H1 (cell line): Measurements from ENCODE around the gene AVL9. TPM values are rescaled to one million over a fixed set of nuclear protein-coding genes. Genes with fewer than 3 reads are reported as not detected.

ENCODE experiments used
- CTCF ChIA-PET: fragments of 300-600 bp; sonication (Branson Sonifier 250); formaldehyde crosslinking; loops from one replicate; lab custom pipeline; 2021; ENCODE audit not compliant: partially characterized antibody; lab: Charles Lee
- POLR2A ChIA-PET: fragments of 300-600 bp; sonication (Branson Sonifier 250); formaldehyde crosslinking; loops from one replicate; lab custom pipeline; 2021; ENCODE audit warnings: inconsistent platforms; ENCODE audit not compliant: partially characterized antibody; lab: Charles Lee
- DNase-seq, 2 experiments: peaks; one replicate each; pipeline versions ENCODE4 v3.0.0 to v3.0.0-alpha.2; 2010 to 2022; ENCODE audit warnings: low spot score in 2 of 2, low read depth in 1 of 2, mixed read lengths in 1 of 2
- FAIRE-seq: peaks from 2 replicates; lab custom pipeline; 2011; peaks lifted over from hg19 to GRCh38; lab: Jason Lieb, UNC
- H2AFZ ChIP-seq: 2 replicates; pipeline ENCODE4 v1.8.1; 2012; ENCODE audit warnings: low read length, inconsistent platforms
- H2AK5ac ChIP-seq: 2 replicates; pipeline ENCODE4 v1.6.1; 2013; ENCODE audit warnings: low read depth, low read length
- H2BK120ac ChIP-seq: replicated peaks from 2 replicates; pipeline ENCODE3; 2013; ENCODE audit warnings: low read depth, low read length, inconsistent platforms
- H2BK12ac ChIP-seq: 2 replicates; pipeline ENCODE4 v1.6.1; 2013; ENCODE audit warnings: low read depth, low read length
- H2BK15ac ChIP-seq: 2 replicates; pipeline ENCODE4 v1.6.1; 2013; ENCODE audit warnings: low read length
- H2BK20ac ChIP-seq: 2 replicates; pipeline ENCODE4 v1.6.1; 2013; ENCODE audit warnings: low read length
- H2BK5ac ChIP-seq: 2 replicates; pipeline ENCODE4 v1.6.1; 2013; ENCODE audit warnings: low read depth, low read length
- H3K14ac ChIP-seq: 2 replicates; pipeline ENCODE4 v1.6.1; 2013; ENCODE audit warnings: inconsistent platforms; ENCODE audit not compliant: insufficient read length
- H3K18ac ChIP-seq: 2 replicates; pipeline ENCODE4 v1.6.1; 2013; ENCODE audit warnings: low read length; ENCODE audit errors: extremely low read depth
- H3K23ac ChIP-seq: 2 replicates; pipeline ENCODE4 v1.6.1; 2013; ENCODE audit warnings: inconsistent platforms; ENCODE audit not compliant: insufficient read length
- H3K23me2 ChIP-seq: 2 replicates; pipeline ENCODE4 v1.6.1; 2013; ENCODE audit warnings: low read depth, low read length
- H3K27ac ChIP-seq: 2 replicates; pipeline ENCODE4 v1.6.1; 2011; ENCODE audit warnings: low read depth, low read length, inconsistent platforms
- H3K27me3 ChIP-seq, 4 experiments: replicated peaks in 1 of 4; 1 replicate in 1 of 4; 2 replicates in 3 of 4; pipeline versions ENCODE4 v1.6.1 to v1.8.1; 2011 to 2013; ENCODE audit warnings: low read length in 3 of 4, mild to moderate bottlenecking in 3 of 4, inconsistent platforms in 2 of 4, mixed read lengths in 2 of 4, moderate library complexity in 1 of 4; ENCODE audit not compliant: control insufficient read depth in 3 of 4, insufficient read depth in 3 of 4; ENCODE audit errors: extremely low read depth in 1 of 4
- H3K36me3 ChIP-seq, 4 experiments: 2 replicates each; pipeline versions ENCODE4 v1.6.1 to v1.8.1; 2011 to 2013; ENCODE audit warnings: mild to moderate bottlenecking in 4 of 4, low read length in 3 of 4, moderate library complexity in 2 of 4, control low read depth in 1 of 4, inconsistent platforms in 1 of 4; ENCODE audit not compliant: insufficient read depth in 4 of 4, control insufficient read depth in 2 of 4
- H3K4ac ChIP-seq: replicated peaks from 2 replicates; pipeline ENCODE3; 2013; ENCODE audit warnings: low read length, low read depth, mixed read lengths, inconsistent platforms; ENCODE audit not compliant: insufficient read length
- H3K4me1 ChIP-seq, 4 experiments: replicated peaks in 1 of 4; 1 replicate in 1 of 4; 2 replicates in 3 of 4; pipeline versions ENCODE4 v1.6.1 to v1.8.1; 2011 to 2013; ENCODE audit warnings: low read length in 3 of 4, inconsistent platforms in 2 of 4, mixed read lengths in 1 of 4; ENCODE audit not compliant: insufficient read depth in 4 of 4, control insufficient read depth in 3 of 4
- H3K4me2 ChIP-seq, 2 experiments: 2 replicates each; pipeline versions ENCODE4 v1.6.1 to v1.8.1; 2011 to 2013; ENCODE audit warnings: low read depth in 2 of 2, low read length in 2 of 2, control low read depth in 1 of 2, inconsistent platforms in 1 of 2, mild to moderate bottlenecking in 1 of 2; ENCODE audit not compliant: insufficient read depth in 1 of 2
- H3K4me3 ChIP-seq, 4 experiments: fragments of 200-600, 300-600 bp in 1 of 4; sonication (generic), shearing (Covaris generic), sonication (Bioruptor Twin) in 1 of 4; 2 replicates each; pipeline versions ENCODE4 v1.5.1 to v1.8.1; 2011 to 2016; ENCODE audit warnings: low read length in 4 of 4, low read depth in 3 of 4, control low read depth in 2 of 4, inconsistent platforms in 2 of 4, mild to moderate bottlenecking in 2 of 4, mixed read lengths in 1 of 4, moderate library complexity in 1 of 4; ENCODE audit not compliant: insufficient read depth in 2 of 4; ENCODE audit errors: extremely low read depth in 1 of 4
- H3K56ac ChIP-seq: replicated peaks from 2 replicates; pipeline ENCODE3; 2013; ENCODE audit warnings: low read depth, mild to moderate bottlenecking, mixed read lengths, low read length, inconsistent platforms; ENCODE audit not compliant: insufficient read length
- H3K79me1 ChIP-seq: 2 replicates; pipeline ENCODE4 v1.6.1; 2013; ENCODE audit warnings: low read depth, low read length, control low read depth
- H3K79me2 ChIP-seq, 2 experiments: 2 replicates each; pipeline versions ENCODE4 v1.6.1 to v1.8.1; 2012 to 2013; ENCODE audit warnings: low read length in 2 of 2, mild to moderate bottlenecking in 2 of 2, inconsistent platforms in 1 of 2; ENCODE audit not compliant: insufficient read depth in 2 of 2, control insufficient read depth in 1 of 2
- H3K9ac ChIP-seq, 4 experiments: replicated peaks in 1 of 4; 1 replicate in 1 of 4; 2 replicates in 3 of 4; pipeline versions ENCODE4 v1.6.1 to v1.8.1; 2011 to 2013; ENCODE audit warnings: low read depth in 3 of 4, low read length in 3 of 4, control low read depth in 2 of 4, mild to moderate bottlenecking in 2 of 4, moderate library complexity in 2 of 4, inconsistent platforms in 1 of 4; ENCODE audit errors: extremely low read depth in 1 of 4
- H3K9me3 ChIP-seq, 2 experiments: 2 replicates each; pipeline versions ENCODE4 v1.6.1 to v1.8.1; 2012 to 2013; ENCODE audit warnings: mild to moderate bottlenecking in 2 of 2, moderate library complexity in 2 of 2, control low read depth in 1 of 2, inconsistent platforms in 1 of 2, low read depth in 1 of 2, low read length in 1 of 2, mixed read lengths in 1 of 2; ENCODE audit not compliant: insufficient read depth in 2 of 2
- H4K20me1 ChIP-seq, 2 experiments: replicated peaks in 1 of 2; 2 replicates each; pipeline versions ENCODE3 to v1.8.1; 2011 to 2013; ENCODE audit warnings: inconsistent platforms in 2 of 2, low read length in 2 of 2, mild to moderate bottlenecking in 1 of 2; ENCODE audit not compliant: insufficient read depth in 2 of 2, control insufficient read depth in 1 of 2
- H4K5ac ChIP-seq: 2 replicates; pipeline ENCODE4 v1.6.1; 2013; ENCODE audit warnings: low read length, low read depth, mixed read lengths, inconsistent platforms; ENCODE audit not compliant: insufficient read length
- H4K8ac ChIP-seq: 2 replicates; pipeline ENCODE4 v1.8.0; 2013; ENCODE audit warnings: mild to moderate bottlenecking, moderate library complexity, low read length, inconsistent platforms; ENCODE audit not compliant: insufficient read depth; ENCODE audit errors: extremely low read depth
- H4K91ac ChIP-seq: replicated peaks from 2 replicates; pipeline ENCODE3; 2013; ENCODE audit warnings: low read length, mixed read lengths, inconsistent platforms; ENCODE audit not compliant: insufficient read length
- GTF2F1 ChIP-seq: IDR thresholded peaks from 2 replicates; pipeline ENCODE4 v1.6.1; 2012; ENCODE audit warnings: low read depth, low read length, improper control_type of control experiment, borderline replicate concordance
- WGBS, 2 experiments: shearing (Covaris generic) in 1 of 2; methylation state at CpG; one replicate each; pipeline versions ENCODE4 v1.1.6 to v1.1.7; 2013 to 2015; ENCODE audit warnings: low lambda C conversion rate in 2 of 2, mixed read lengths in 2 of 2, inconsistent platforms in 1 of 2, low coverage in 1 of 2, missing lambda C conversion rate in 1 of 2; ENCODE audit not compliant: insufficient replicate concordance in 2 of 2, insufficient coverage in 1 of 2, insufficient read length in 1 of 2; ENCODE audit errors: extremely low coverage in 1 of 2, missing lambda C conversion rate in 1 of 2; 5-methylcytosine and 5-hydroxymethylcytosine counted together
- polyA plus RNA-seq, 7 experiments: library from polyadenylated mRNA; depleted of rRNA in 3 of 7; stranded (reverse) in 5 of 7; unstranded in 2 of 7; fragments of >200 nt in 5 of 7; fragments of 200-250 nt in 2 of 7; gene quantifications; 1 replicate in 5 of 7; 2 replicates in 1 of 7; 4 replicates in 1 of 7; pipeline versions ENCODE4 v1.2.1 to v1.2.3, GENCODE V29; 2011 to 2013; ENCODE audit warnings: missing spikeins in 2 of 7, mixed read lengths in 2 of 7
- total RNA-seq: library from RNA; stranded (reverse); fragmentation: NEBNext Ultra II Directional; extraction: Animal tissue kit (Norgen Biotek cat#: 25700); gene quantifications from 2 replicates; pipeline ENCODE4 v1.2.1, GENCODE V29; 2021

AVL9 gene
- total and polyA plus RNA-seq, 2 of the 8 experiments (the other 6 are each of a cell fraction or from before 2014, with no cell fraction given) = 15.5 to 42.1 TPM

DNA sequence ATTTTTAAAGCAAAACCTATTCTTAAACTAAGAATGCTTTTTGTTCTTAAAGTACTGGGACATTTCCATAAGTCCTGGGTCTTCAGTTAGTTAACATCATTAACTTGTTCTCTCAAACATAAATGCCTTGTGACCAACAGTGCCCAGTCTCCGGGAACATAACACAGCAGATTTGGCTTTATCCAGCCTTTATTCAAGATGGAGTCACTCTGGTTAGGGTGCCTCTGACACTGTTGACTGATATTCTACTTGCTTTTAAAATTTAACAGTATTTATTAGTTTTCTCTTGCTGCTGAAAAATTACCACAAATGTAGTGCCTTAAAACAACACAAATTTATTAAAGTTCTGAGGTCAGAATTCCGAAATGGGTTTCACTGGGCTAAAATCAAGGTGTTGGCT lies 44.1 kb downstream of the AVL9 start:
- no peak overlapping the region for H3K27ac ChIP-seq
- no peak overlapping the region for H3K4ac ChIP-seq
- no peak overlapping the region for H3K18ac ChIP-seq
- ChIA-PET POLR2A (no interaction called here), CTCF (no interaction called here)
- H2BK5ac ChIP-seq = no peak overlapping the region
- no peak overlapping the region for H2BK15ac ChIP-seq
- no peak overlapping the region for H3K14ac ChIP-seq
- H3K4me2 ChIP-seq = no peak overlapping the region
- H2AFZ ChIP-seq = no peak overlapping the region
- DNase-seq (no peak), FAIRE-seq (no peak)
- peaks cover 3 to 6% of the 10 kb centered on the region in 2 experiments for H4K20me1 ChIP-seq
- H3K79me2 ChIP-seq = peaks cover 0 to 48% of the 10 kb centered on the region in 2 experiments; a peak in 2 of 4 replicates
- H3K79me1 ChIP-seq = no peaks in the 10 kb centered on the region; the same call in 1 of the 2 replicates
- no peaks in the 10 kb centered on the region for H3K27me3 ChIP-seq
- H3K4me3 ChIP-seq = no peak overlapping the region
- no peak overlapping the region for H2BK12ac ChIP-seq
- no peak overlapping the region for H2AK5ac ChIP-seq
- H3K9ac ChIP-seq = no peak overlapping the region
- H3K56ac ChIP-seq = no peak overlapping the region
- WGBS, 2 experiments = 92% methylated on average over 2 of the region's 2 CpGs; no CpG with 5 or more reads in 1 of the 2 experiments
- TF ChIP-seq GTF2F1 = no peak
- no peak overlapping the region for H4K8ac ChIP-seq
- no peaks in the 10 kb centered on the region for H3K9me3 ChIP-seq
- no peak overlapping the region for H2BK120ac ChIP-seq
- H3K36me3 ChIP-seq = peaks cover 0 to 6% (median 3%) of the 10 kb centered on the region in 4 experiments; a peak in 4 of 8 replicates
- no peak overlapping the region for H4K91ac ChIP-seq
- H3K4me1 ChIP-seq = peaks cover 0 to 8% (median 1%) of the 10 kb centered on the region in 4 experiments; a peak in 3 of 7 replicates
- no peak overlapping the region for H2BK20ac ChIP-seq
- H3K23ac ChIP-seq = no peak overlapping the region
- no peak overlapping the region for H4K5ac ChIP-seq
- H3K23me2 ChIP-seq = no peaks in the 10 kb centered on the region
